T1000 (cell line): ENCODE data around the gene CATSPERB.
"Not testable (repeated sequence)": the region's sequence is repeated elsewhere in the genome, so short reads cannot be mapped to it uniquely, and the experiment has no call there.

Experiments used
- DNase-seq: peaks from one replicate; lab custom pipeline; 2025; ENCODE audit warnings: mixed read lengths; lab: John Stamatoyannopoulos, UW

Gene CATSPERB

GRCh38 chr14:91732859-91733477, 1.1 kb upstream of the CATSPERB start:
- no peak for DNase-seq

GRCh38 chr14:91732439-91732838, 553 bp upstream of the CATSPERB start:
- DNase-seq = no peak

GRCh38 chr14:91731018-91731417, 868 bp downstream of the CATSPERB start:
- no peak for DNase-seq

GRCh38 chr14:91729756-91730155, 2.1 kb downstream of the CATSPERB start:
- no peak for DNase-seq

- no peak for DNase-seq
Measured at GRCh38 chr14:91728616-91729183, 3.2 kb downstream of the CATSPERB start.

DNA sequence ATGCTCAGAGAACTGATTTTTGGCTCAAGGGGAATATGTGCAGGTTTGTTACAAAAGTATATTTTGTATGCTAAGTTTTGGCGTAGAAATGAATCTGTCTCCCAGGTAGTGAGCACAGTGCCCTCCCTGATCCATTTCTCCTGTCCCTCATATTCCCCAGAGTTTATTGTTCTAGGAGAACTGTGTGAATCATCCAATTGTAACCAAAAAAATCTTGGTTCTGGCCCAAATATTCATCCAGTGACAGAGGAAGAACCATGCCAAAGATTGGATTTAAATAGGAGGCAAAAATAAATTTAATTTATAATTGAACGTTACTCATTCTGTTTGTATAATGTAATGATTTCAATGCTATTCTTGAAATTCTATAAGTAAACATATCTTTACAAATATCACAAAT, 4.8 kb downstream of the CATSPERB start:
- no peak for DNase-seq

DNA sequence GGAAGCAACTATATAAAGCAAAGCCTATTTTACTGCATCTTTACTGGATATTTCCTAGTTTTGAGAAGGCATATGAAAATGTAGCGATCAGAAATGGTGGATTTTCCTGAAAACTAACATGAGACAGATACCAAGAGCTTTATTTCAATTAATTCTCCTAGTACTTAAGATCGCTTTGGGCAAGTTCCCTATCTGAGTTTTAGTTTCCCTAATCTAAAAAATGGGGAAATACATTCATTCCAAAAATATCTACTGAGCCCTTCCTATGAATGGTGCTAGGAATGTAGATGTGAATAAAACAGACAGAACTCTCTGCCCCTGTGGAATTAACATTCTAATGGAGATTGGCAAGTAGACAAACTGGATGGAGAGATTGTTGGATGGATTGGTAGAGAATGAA, 8.4 kb downstream of the CATSPERB start:
- no peak for DNase-seq

DNA sequence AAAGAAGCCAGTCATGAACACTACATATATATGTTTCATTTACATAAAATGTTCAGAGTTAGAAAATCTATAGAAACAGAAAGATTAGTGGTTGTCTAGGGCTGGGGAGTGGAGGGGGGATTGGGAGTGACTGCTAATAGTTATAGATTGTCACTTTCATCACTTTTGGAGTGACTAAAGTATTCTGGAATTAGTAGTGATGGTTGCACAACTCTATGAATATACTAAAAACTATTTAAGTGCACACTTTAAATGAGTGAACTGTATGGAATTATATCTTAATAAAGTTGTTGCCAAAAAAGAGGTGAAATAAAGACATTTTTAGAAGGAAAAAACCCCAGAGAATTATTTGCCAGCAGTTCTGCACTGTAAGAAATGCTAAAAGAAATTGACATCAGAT, 9.5 kb downstream of the CATSPERB start:
- DNase-seq = no peak

GRCh38 chr14:91719839-91720238, 12.0 kb downstream of the CATSPERB start:
- no peak for DNase-seq

GRCh38 chr14:91716999-91717398, 14.9 kb downstream of the CATSPERB start:
- DNase-seq = no peak

GRCh38 chr14:91714805-91715204, 17.1 kb downstream of the CATSPERB start:
- DNase-seq = no peak

- DNase-seq = no peak
Measured at GRCh38 chr14:91708795-91709194, 23.1 kb downstream of the CATSPERB start.

DNA sequence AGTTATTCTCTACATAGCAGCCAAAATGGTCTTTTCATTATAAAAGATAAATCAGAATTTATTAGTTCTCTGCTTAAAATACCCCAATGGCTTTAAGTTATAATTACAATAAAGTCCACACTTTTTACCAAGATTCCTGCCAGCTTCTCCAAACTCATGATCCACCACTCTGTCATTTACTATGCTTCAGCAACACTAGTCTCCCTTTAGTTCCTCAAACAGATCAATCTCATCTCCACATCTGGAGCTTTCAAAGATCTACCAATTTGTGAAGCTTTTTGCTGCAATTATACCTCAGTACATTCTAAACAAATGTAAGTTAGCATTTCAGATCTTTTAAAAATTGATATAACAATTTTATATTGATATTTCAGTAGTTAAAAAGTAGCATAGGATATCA, 24.9 kb downstream of the CATSPERB start:
- DNase-seq = no peak

GRCh38 chr14:91694643-91695042, 37.2 kb downstream of the CATSPERB start:
- DNase-seq = no peak

DNA sequence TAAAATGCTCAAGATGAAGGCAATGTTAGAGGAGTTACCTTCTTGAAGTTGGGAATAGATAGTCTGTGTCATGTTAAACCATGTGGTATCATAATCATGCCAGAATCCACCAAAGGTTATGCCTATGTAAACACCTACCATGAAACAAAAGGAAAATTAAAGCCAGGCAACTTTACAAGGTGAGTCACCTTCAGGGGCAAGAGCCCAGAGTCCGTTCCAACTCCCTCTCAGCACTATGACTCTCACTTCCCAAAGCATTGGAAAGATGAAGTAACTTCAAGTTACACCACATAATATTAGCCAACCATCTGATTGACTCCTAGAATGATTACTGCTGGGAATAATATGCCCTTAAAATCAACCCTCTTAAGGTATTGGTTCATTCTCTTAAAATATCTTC, 38.5 kb downstream of the CATSPERB start:
- DNase-seq = peak; percentile 6

- no peak for DNase-seq
Measured at GRCh38 chr14:91692075-91692474, 39.8 kb downstream of the CATSPERB start.

- no peak for DNase-seq
Measured at GRCh38 chr14:91689608-91690007, 42.3 kb downstream of the CATSPERB start.

- not testable (repeated sequence) for DNase-seq
Measured at GRCh38 chr14:91687436-91687835, 44.5 kb downstream of the CATSPERB start.

- DNase-seq = no peak
Measured at GRCh38 chr14:91685600-91685999, 46.3 kb downstream of the CATSPERB start.

GRCh38 chr14:91681893-91682563, 49.9 kb downstream of the CATSPERB start:
- no peak for DNase-seq

DNA sequence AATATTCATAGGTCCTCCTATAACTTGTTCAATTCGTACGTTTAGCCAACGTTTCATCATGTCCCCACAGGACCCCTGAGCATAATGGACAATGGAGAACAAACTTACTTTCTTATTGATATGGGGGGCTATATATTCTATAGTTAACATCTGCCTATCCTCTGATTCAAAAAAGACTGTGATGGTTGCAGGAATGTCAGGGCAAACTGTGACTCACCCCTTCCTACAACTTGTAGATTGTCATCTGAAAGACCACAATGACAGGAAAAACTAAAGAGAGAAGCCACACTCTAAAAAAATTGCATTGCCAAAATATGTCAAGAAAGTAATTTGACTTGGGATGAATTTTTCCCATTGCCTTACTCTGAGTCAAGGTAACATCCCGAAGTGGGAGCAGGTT, 50.8 kb downstream of the CATSPERB start:
- no peak for DNase-seq

DNA sequence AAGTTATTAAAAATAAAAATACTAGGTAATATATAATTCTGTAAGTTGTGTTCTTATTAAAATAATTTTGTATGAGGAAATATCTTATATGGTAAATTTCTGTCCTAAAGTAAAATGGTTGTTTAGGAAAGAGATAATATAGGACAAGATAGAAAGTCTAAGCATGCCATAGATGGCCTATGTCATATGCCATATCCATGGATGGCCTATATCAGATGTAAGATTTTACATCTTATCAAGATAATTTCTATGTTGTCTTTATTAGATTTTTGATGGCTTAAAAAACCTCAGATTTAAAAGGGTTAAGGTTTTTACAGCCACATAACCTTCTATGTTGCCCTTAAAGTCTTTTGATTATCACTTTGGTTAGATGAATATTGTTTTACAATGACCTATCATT, 52.6 kb downstream of the CATSPERB start:
- DNase-seq = no peak

- DNase-seq = not testable (repeated sequence)
Measured at GRCh38 chr14:91677687-91678086, 54.2 kb downstream of the CATSPERB start.

DNA sequence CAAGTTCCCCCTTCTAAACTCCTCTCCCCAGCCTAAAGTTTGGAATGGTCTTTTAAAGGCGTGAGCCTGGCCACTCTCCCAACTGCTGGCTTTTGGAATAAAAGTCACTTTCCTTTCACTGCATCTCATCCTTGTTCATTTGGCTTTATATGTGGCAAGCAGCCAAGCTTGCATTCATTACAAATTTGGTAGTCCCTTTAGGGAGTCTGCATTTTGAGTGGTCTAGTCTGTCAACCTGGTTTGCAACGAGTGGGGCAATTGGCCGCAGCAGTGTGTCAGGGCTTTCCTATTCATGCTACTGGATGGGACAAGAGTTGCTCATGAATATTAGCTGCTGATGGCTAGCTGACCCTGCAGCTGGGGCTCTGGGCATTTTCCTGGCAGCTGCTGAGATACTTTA, 57.0 kb downstream of the CATSPERB start:
- DNase-seq = no peak
